Right lobe of liver (tissue), 4 donors: ENCODE data around the gene NAV2.

Experiments used
- POLR2A ChIP-seq: fragments of 450-650 bp; IDR thresholded peaks from one replicate; pipeline ENCODE4 v1.6.1; 2017; ENCODE audit warnings: antibody characterized with exemption, mild to moderate bottlenecking
- TF ChIP-seq, protein P1 (sequence below), 4 donors: fragments of 200-600 bp in 3 of 4; fragments of 450-650 bp in 1 of 4; IDR thresholded peaks; one replicate each; pipeline versions ENCODE4 v1.5.1 to v1.8.0; 2016 to 2022; ENCODE audit warnings: antibody characterized with exemption in 4 of 4, mild to moderate bottlenecking in 2 of 4
- donor health status: DM: no; HTN: no; CAD: no.
- donor health status: DM: no; HTN: no; CAD: no.
- donor health status: DM: no; HTN: yes; CAD: no.

DNA sequence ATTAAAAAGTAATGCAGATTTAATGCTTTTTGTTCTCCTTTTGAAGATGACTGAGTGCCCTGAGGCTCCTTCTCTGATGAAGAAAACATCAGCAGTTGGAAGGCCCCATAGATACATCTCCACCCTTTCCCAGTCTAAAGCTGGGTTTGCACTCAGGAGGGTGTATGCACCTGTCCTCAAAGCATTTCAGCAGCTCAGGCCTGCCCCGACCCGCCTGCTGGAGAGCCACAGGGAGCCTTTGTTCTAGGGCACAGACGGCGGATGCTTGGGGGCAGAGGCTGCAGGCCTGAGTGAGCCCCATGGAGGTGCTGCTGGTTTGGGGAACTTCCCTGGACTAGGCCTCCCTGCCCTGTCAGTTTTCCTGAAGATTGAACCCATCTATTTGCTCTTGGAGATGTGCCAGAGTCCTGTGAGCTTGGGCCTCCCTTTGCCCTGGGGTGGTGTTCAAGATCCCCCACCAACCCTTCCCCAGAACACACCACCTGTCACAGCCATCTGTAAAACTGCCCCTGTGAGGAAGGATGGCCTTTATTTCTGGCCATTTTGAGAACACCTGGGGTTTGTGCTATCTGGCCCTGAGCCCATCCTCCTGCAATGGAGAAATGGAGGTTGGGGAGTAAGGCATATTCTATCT lies 160.0 kb downstream of the NAV2 start:
- TF ChIP-seq, protein P1, sequence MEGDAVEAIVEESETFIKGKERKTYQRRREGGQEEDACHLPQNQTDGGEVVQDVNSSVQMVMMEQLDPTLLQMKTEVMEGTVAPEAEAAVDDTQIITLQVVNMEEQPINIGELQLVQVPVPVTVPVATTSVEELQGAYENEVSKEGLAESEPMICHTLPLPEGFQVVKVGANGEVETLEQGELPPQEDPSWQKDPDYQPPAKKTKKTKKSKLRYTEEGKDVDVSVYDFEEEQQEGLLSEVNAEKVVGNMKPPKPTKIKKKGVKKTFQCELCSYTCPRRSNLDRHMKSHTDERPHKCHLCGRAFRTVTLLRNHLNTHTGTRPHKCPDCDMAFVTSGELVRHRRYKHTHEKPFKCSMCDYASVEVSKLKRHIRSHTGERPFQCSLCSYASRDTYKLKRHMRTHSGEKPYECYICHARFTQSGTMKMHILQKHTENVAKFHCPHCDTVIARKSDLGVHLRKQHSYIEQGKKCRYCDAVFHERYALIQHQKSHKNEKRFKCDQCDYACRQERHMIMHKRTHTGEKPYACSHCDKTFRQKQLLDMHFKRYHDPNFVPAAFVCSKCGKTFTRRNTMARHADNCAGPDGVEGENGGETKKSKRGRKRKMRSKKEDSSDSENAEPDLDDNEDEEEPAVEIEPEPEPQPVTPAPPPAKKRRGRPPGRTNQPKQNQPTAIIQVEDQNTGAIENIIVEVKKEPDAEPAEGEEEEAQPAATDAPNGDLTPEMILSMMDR (IDR thresholded peaks at IDR 0.05) = no peak
- TF ChIP-seq POLR2A = no peak
